ENCODE measurements around the gene SLC22A31. TPM values are rescaled to one million over a fixed set of nuclear protein-coding genes. Genes with fewer than 3 reads are reported as not detected.
"Not testable (repeated sequence)": the region's sequence is repeated elsewhere in the genome, so short reads cannot be mapped to it uniquely, and the experiment has no call there.

SLC22A31 gene
- total RNA-seq, 1 donor from 2014 or later: not detected

- no peaks in the 10 kb centered on the region for H3K9me3 Mint-ChIP-seq (ENCODE audit: unreplicated experiment)
- no peaks in the 10 kb centered on the region for H3K36me3 Mint-ChIP-seq (ENCODE audit: unreplicated experiment)
- DNase-seq (ENCODE audit: extremely low spot score, unreplicated experiment): no peak
- H3K27me3 Mint-ChIP-seq (ENCODE audit: unreplicated experiment): peaks cover 10% of the 10 kb centered on the region
- no peak for TF ChIP-seq CTCF (IDR thresholded peaks at IDR 0.05)
- H3K27ac Mint-ChIP-seq (ENCODE audit: unreplicated experiment): no peak overlapping the region
- H3K4me3 Mint-ChIP-seq (ENCODE audit: unreplicated experiment): no peak overlapping the region
- peaks cover 4% of the 10 kb centered on the region for H3K4me1 Mint-ChIP-seq (ENCODE audit: unreplicated experiment)
These were observed 4.7 kb downstream of the SLC22A31 start for GRCh38 chr16:89195521-89196171.

GRCh38 chr16:89194340-89195311, 5.7 kb downstream of the SLC22A31 start:
- Mint-ChIP-seq H3K27ac (ENCODE audit: unreplicated experiment) (no peak overlapping the region), H3K4me1 (ENCODE audit: unreplicated experiment) (no peaks in the 10 kb centered on the region), H3K4me3 (ENCODE audit: unreplicated experiment) (no peak overlapping the region), H3K9me3 (ENCODE audit: unreplicated experiment) (no peaks in the 10 kb centered on the region), H3K36me3 (ENCODE audit: unreplicated experiment) (no peaks in the 10 kb centered on the region), H3K27me3 (ENCODE audit: unreplicated experiment) (peaks cover under 1% of the 10 kb centered on the region)
- no peak for TF ChIP-seq CTCF (IDR thresholded peaks at IDR 0.05)
- DNase-seq (ENCODE audit: extremely low spot score, unreplicated experiment): no peak

GRCh38 chr16:89193576-89194293, 6.6 kb downstream of the SLC22A31 start:
- no peaks in the 10 kb centered on the region for H3K27me3 Mint-ChIP-seq (ENCODE audit: unreplicated experiment)
- no peak overlapping the region for H3K4me3 Mint-ChIP-seq (ENCODE audit: unreplicated experiment)
- DNase-seq (ENCODE audit: extremely low spot score, unreplicated experiment): no peak
- no peak for TF ChIP-seq CTCF (IDR thresholded peaks at IDR 0.05)
- no peaks in the 10 kb centered on the region for H3K4me1 Mint-ChIP-seq (ENCODE audit: unreplicated experiment)
- no peaks in the 10 kb centered on the region for H3K36me3 Mint-ChIP-seq (ENCODE audit: unreplicated experiment)
- no peaks in the 10 kb centered on the region for H3K9me3 Mint-ChIP-seq (ENCODE audit: unreplicated experiment)
- H3K27ac Mint-ChIP-seq (ENCODE audit: unreplicated experiment): no peak overlapping the region

GRCh38 chr16:89192956-89193575, 7.3 kb downstream of the SLC22A31 start:
- Mint-ChIP-seq H3K9me3 (ENCODE audit: unreplicated experiment) (no peaks in the 10 kb centered on the region), H3K4me1 (ENCODE audit: unreplicated experiment) (no peaks in the 10 kb centered on the region), H3K27ac (ENCODE audit: unreplicated experiment) (no peak overlapping the region), H3K4me3 (ENCODE audit: unreplicated experiment) (no peak overlapping the region), H3K36me3 (ENCODE audit: unreplicated experiment) (no peaks in the 10 kb centered on the region), H3K27me3 (ENCODE audit: unreplicated experiment) (no peaks in the 10 kb centered on the region)
- TF ChIP-seq CTCF (IDR thresholded peaks at IDR 0.05): no peak
- no peak for DNase-seq (ENCODE audit: extremely low spot score, unreplicated experiment)

GRCh38 chr16:89192186-89192955, 8.0 kb downstream of the SLC22A31 start:
- not testable (repeated sequence) for H3K4me3 Mint-ChIP-seq (ENCODE audit: unreplicated experiment); H3K4me1 Mint-ChIP-seq (ENCODE audit: unreplicated experiment); DNase-seq (ENCODE audit: extremely low spot score, unreplicated experiment); H3K27me3 Mint-ChIP-seq (ENCODE audit: unreplicated experiment); H3K27ac Mint-ChIP-seq (ENCODE audit: unreplicated experiment); H3K9me3 Mint-ChIP-seq (ENCODE audit: unreplicated experiment); H3K36me3 Mint-ChIP-seq (ENCODE audit: unreplicated experiment)
